ENCODE measurements around the gene MYL3. TPM values are rescaled to one million over a fixed set of nuclear protein-coding genes. Genes with fewer than 3 reads are reported as not detected.

Gene MYL3
- polyA plus RNA-seq, 1 donor from 2014 or later = 2.1 TPM

- no peaks in the 10 kb centered on the region for H4K20me1 ChIP-seq (ENCODE audit: insufficient read depth)
- no peak overlapping the region for H3K4me3 ChIP-seq (ENCODE audit: low read length)
- H3K9me2 ChIP-seq (ENCODE audit: insufficient read depth, low read length) = no peaks in the 10 kb centered on the region
Measured at GRCh38 chr3:46852334-46852720, 10.9 kb downstream of the MYL3 start.

GRCh38 chr3:46851364-46852333 is 11.6 kb downstream of the MYL3 start:
- no peaks in the 10 kb centered on the region for H3K9me3 ChIP-seq (ENCODE audit: low read length)
- H3K9ac ChIP-seq (ENCODE audit: low read length) = no peak overlapping the region
- no peak overlapping the region for H3K27ac ChIP-seq (ENCODE audit: low read length)
- H4K20me1 ChIP-seq (ENCODE audit: insufficient read depth) = no peaks in the 10 kb centered on the region
- no peaks in the 10 kb centered on the region for H3F3A ChIP-seq (ENCODE audit: insufficient read depth, low read length, poor library complexity, severe bottlenecking)
- no peaks in the 10 kb centered on the region for H3K36me3 ChIP-seq (ENCODE audit: insufficient read depth, low read length)
- no peak overlapping the region for H3K4me3 ChIP-seq (ENCODE audit: low read length)
- H3K27me3 ChIP-seq (ENCODE audit: insufficient read depth, low read depth, low read length) = no peaks in the 10 kb centered on the region
- TF ChIP-seq, protein P1, sequence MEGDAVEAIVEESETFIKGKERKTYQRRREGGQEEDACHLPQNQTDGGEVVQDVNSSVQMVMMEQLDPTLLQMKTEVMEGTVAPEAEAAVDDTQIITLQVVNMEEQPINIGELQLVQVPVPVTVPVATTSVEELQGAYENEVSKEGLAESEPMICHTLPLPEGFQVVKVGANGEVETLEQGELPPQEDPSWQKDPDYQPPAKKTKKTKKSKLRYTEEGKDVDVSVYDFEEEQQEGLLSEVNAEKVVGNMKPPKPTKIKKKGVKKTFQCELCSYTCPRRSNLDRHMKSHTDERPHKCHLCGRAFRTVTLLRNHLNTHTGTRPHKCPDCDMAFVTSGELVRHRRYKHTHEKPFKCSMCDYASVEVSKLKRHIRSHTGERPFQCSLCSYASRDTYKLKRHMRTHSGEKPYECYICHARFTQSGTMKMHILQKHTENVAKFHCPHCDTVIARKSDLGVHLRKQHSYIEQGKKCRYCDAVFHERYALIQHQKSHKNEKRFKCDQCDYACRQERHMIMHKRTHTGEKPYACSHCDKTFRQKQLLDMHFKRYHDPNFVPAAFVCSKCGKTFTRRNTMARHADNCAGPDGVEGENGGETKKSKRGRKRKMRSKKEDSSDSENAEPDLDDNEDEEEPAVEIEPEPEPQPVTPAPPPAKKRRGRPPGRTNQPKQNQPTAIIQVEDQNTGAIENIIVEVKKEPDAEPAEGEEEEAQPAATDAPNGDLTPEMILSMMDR (IDR thresholded peaks at IDR 0.05; ENCODE audit: poor library complexity, severe bottlenecking) = no peak
- TF ChIP-seq POLR2AphosphoS5 (IDR thresholded peaks at IDR 0.05) = no peak
- TF ChIP-seq SMC3 (conservative IDR thresholded peaks at IDR 0.05; ENCODE audit: poor library complexity) = no peak
- TF ChIP-seq EZH2 (IDR thresholded peaks at IDR 0.05; ENCODE audit: borderline replicate concordance, insufficient read depth, low read length, poor library complexity, severe bottlenecking) = no peak
- no peak for TF ChIP-seq TAF1 (IDR thresholded peaks at IDR 0.05; ENCODE audit: low read depth)
- no peak for TF ChIP-seq REST (IDR thresholded peaks at IDR 0.05; ENCODE audit: borderline replicate concordance)
- TF ChIP-seq EP300 (conservative IDR thresholded peaks at IDR 0.05; ENCODE audit: poor library complexity, severe bottlenecking) = no peak
- TF ChIP-seq RAD21 (conservative IDR thresholded peaks at IDR 0.05) = no peak
- TF ChIP-seq MXI1 (conservative IDR thresholded peaks at IDR 0.05; ENCODE audit: poor library complexity, severe bottlenecking) = no peak
- H3K4me2 ChIP-seq (ENCODE audit: low read length) = no peak overlapping the region
- no peak overlapping the region for H2AFZ ChIP-seq (ENCODE audit: low read depth, low read length)
- no peaks in the 10 kb centered on the region for H3K79me2 ChIP-seq (replicated peaks; ENCODE audit: insufficient read depth, low read length)
- H3K9me2 ChIP-seq (ENCODE audit: insufficient read depth, low read length) = no peaks in the 10 kb centered on the region

More at GRCh38 chr3:46852334-46852720, 10.9 kb downstream of the MYL3 start:
- TF ChIP-seq, protein P1 (IDR thresholded peaks at IDR 0.05; ENCODE audit: poor library complexity, severe bottlenecking) = no peak
- no peak for TF ChIP-seq TAF1 (IDR thresholded peaks at IDR 0.05; ENCODE audit: low read depth)
- no peak for TF ChIP-seq MXI1 (conservative IDR thresholded peaks at IDR 0.05; ENCODE audit: poor library complexity, severe bottlenecking)
- TF ChIP-seq SMC3 (conservative IDR thresholded peaks at IDR 0.05; ENCODE audit: poor library complexity) = no peak
- no peak for TF ChIP-seq RAD21 (conservative IDR thresholded peaks at IDR 0.05)
- Histone ChIP-seq H3K27ac (ENCODE audit: low read length) (no peak overlapping the region), H3F3A (ENCODE audit: insufficient read depth, low read length, poor library complexity, severe bottlenecking) (no peaks in the 10 kb centered on the region), H3K27me3 (ENCODE audit: insufficient read depth, low read depth, low read length) (no peaks in the 10 kb centered on the region), H3K9me3 (ENCODE audit: low read length) (no peaks in the 10 kb centered on the region), H3K79me2 (replicated peaks; ENCODE audit: insufficient read depth, low read length) (no peaks in the 10 kb centered on the region), H3K4me2 (ENCODE audit: low read length) (no peak overlapping the region), H3K9ac (ENCODE audit: low read length) (no peak overlapping the region), H2AFZ (ENCODE audit: low read depth, low read length) (no peak overlapping the region), H3K36me3 (ENCODE audit: insufficient read depth, low read length) (no peaks in the 10 kb centered on the region)

Data from neural cell (in vitro differentiated cells).